ENCODE measurements around the gene ELN.

The ELN gene

GRCh38 chr7:74101061-74101681 is 73.2 kb downstream of the ELN start:
- ChIA-PET CTCF (interaction anchor here (1.4 to 2.1 kb wide), 5 partner anchors 10 to 300 kb away, joined by 3 to 7 read pairs (median 5); no protein-coding TSS in a partner anchor), POLR2A (interaction anchor here (0.8 to 1.0 kb wide), 2 partner anchors 10 to 236 kb away, joined by 4 to 5 read pairs; no protein-coding TSS in a partner anchor)
- TF ChIP-seq CTCF (IDR thresholded peaks at IDR 0.05; ENCODE audit: control extremely low read depth, extremely low read depth, low read depth, missing control alignments), result no peak
- DNase-seq (ENCODE audit: extremely low spot score), result peak; percentile 85

- no peak for DNase-seq (ENCODE audit: extremely low spot score)
- TF ChIP-seq CTCF (IDR thresholded peaks at IDR 0.05; ENCODE audit: control extremely low read depth, extremely low read depth, low read depth, missing control alignments), result no peak
- CTCF ChIA-PET, result no interaction called here
- POLR2A ChIA-PET, result no interaction called here
These were observed 75.3 kb downstream of the ELN start for GRCh38 chr7:74103219-74103772.

DNA sequence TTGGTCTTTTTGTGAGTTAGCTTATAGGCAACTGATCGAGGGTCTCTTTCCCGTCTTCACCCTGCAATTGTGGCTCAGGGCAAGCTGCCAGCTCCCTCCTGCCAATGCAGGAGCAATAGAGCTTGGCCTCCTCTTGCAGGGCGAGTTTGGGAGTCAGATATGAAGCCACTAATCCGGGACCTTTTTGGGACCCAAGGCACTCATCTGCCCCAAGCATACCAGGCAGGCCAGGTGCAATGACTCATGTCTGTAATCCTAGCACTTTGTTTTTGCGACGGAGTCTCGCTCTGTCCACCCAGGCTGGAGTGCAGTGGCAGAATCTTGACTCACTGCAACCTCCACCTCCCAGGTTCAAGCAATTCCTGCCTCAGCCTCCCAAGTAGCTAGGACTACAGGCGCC is 76.7 kb downstream of the ELN start:
- DNase-seq (ENCODE audit: extremely low spot score), result no peak
- CTCF ChIA-PET, result interaction anchor here (1.0 kb wide), 1 partner anchor 10 kb away, joined by 3 read pairs; no protein-coding TSS in a partner anchor
- POLR2A ChIA-PET, result no interaction called here
- TF ChIP-seq CTCF (IDR thresholded peaks at IDR 0.05; ENCODE audit: control extremely low read depth, extremely low read depth, low read depth, missing control alignments), result no peak

DNA sequence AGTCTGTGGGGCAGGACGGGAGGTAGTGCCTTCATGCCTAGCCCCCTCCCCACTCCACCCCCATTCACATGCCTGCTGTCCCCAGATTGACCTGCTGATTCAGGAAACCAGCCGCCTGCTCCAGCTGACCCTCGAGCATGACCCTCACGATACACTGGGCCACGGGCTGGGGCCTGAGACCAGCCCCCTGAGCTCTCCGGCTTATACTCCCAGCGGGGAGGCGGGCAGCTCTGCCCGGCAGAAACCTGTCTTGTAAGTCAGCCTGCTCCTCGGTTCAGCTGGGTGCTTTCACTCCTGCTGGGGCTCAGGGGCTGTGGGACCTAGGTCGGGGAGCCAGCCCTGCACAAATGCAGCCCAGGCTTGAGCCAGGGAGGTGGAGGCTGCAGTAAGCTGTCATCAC is 78.0 kb downstream of the ELN start:
- TF ChIP-seq CTCF (IDR thresholded peaks at IDR 0.05; ENCODE audit: control extremely low read depth, extremely low read depth, low read depth, missing control alignments), result no peak
- CTCF ChIA-PET, result no interaction called here
- POLR2A ChIA-PET, result no interaction called here
- DNase-seq (ENCODE audit: extremely low spot score), result no peak

- CTCF ChIA-PET, result no interaction called here
- POLR2A ChIA-PET, result no interaction called here
These were observed 78.9 kb downstream of the ELN start for GRCh38 chr7:74106846-74107245.

DNA sequence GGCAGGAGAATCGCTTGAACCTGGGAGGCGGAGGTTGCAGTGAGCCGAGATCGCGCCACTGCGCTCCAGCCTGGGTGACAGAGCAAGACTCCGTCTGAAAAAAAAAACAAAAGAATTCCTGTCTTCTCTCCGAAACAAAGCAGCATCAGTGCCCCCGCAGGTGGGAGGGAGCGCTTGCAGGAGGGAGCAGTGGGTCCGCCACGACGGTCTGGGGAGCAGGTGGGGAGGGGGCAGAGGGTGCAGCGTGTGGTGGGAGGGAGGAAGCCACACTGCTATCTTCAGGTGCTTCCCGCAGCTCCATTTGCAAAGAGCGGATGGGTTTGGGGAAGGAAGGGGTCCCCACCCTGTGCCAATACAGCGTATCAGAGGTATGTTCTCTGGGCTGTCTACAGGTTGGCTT is 87.4 kb downstream of the ELN start:
- no peak for DNase-seq (ENCODE audit: extremely low spot score)
- POLR2A ChIA-PET, result no interaction called here
- no peak for TF ChIP-seq CTCF (IDR thresholded peaks at IDR 0.05; ENCODE audit: control extremely low read depth, extremely low read depth, low read depth, missing control alignments)
- CTCF ChIA-PET, result no interaction called here

More at GRCh38 chr7:74106846-74107245, 78.9 kb downstream of the ELN start:
- no peak for DNase-seq (ENCODE audit: extremely low spot score)
- TF ChIP-seq CTCF (IDR thresholded peaks at IDR 0.05; ENCODE audit: control extremely low read depth, extremely low read depth, low read depth, missing control alignments), result no peak
